ENCODE data around the gene CAMSAP2. TPM values are rescaled to one million over a fixed set of nuclear protein-coding genes. Genes with fewer than 3 reads are reported as not detected.

Gene CAMSAP2
- total and polyA plus RNA-seq, 10 of the 15 experiments (the other 5 are each of a cell fraction or from before 2014, with no cell fraction given): 3.9 to 19.8 (median 8.0) TPM

DNA sequence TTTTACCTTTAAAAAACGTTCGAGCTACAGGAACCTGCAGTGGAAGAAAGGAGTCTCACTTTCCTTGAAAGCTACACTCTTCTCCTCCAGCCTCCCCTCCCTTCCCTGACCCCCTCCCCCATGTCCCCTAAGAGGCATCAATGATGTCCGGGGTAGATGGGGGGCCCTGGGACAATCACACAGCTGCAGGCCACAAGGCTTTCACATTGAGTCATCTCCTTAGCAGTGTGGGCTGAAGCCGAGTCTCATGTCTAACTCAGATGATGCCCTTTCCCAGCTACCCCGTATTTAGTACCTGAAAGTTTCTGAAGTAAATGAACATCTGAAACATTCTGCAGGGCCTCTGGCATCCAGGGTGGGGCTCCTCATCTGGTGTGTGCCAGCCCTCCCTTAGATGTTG, 127.8 kb downstream of the CAMSAP2 start:
- Histone ChIP-seq H3K9ac (ENCODE audit: control insufficient read depth, insufficient read depth, low read length) (no peak overlapping the region), H3K9me3 (replicated peaks; ENCODE audit: control insufficient read depth, insufficient read depth, low read length) (no peaks in the 10 kb centered on the region), H3K4me1 (ENCODE audit: control insufficient read depth, insufficient read depth, low read length) (peaks cover 71% of the 10 kb centered on the region), H3K79me2 (ENCODE audit: control insufficient read depth, insufficient read depth, low read length) (no peaks in the 10 kb centered on the region), H3K4me3 (no peak overlapping the region), H2AFZ (ENCODE audit: control insufficient read depth, low read depth, low read length) (no peak overlapping the region), H4K20me1 (ENCODE audit: control insufficient read depth, insufficient read depth) (no peaks in the 10 kb centered on the region), H3K27me3 (replicated peaks in 1 of 2; ENCODE audit: control insufficient read depth in 2 of 2, insufficient read depth in 2 of 2, low read length in 1 of 2) (no peaks in the 10 kb centered on the region), H3K27ac (ENCODE audit: control insufficient read depth, insufficient read depth) (peak overlapping the region; percentile 71), H3K4me2 (ENCODE audit: control insufficient read depth, insufficient read depth) (peak overlapping the region; percentile 90), H3K36me3 (ENCODE audit: control insufficient read depth in 2 of 2, insufficient read depth in 2 of 2, low read length in 1 of 2) (no peaks in the 10 kb centered on the region)
- intact Hi-C loops (cut with micrococcal nuclease; ENCODE audit: unreplicated experiment): loop anchor here (1.0 to 5.0 kb wide), 5 partner anchors 14 to 242 kb away; no protein-coding TSS in a partner anchor
- no TSS peak for BruUV-seq (replicated peaks)
- FAIRE-seq: peak; percentile 89
- whole genome bisulfite sequencing (ENCODE audit: insufficient coverage, insufficient replicate concordance, low lambda C conversion rate, missing lambda C conversion rate): 1% methylated on average over 5 of the region's 5 CpGs
- in situ Hi-C loops (cut with MboI): no loop called here
- peak; percentile 98 for DNase-seq (ENCODE audit: low read depth, low spot score)
- peak; percentile 74 for ATAC-seq
- POLR2A ChIA-PET: interaction anchor here (0.5 to 4.8 kb wide), 14 partner anchors 9 to 245 kb away, joined by 3 to 62 read pairs (median 4); no protein-coding TSS in a partner anchor
- RAD21 ChIA-PET (ENCODE audit: unreplicated experiment): interaction anchor here (0.8 to 7.2 kb wide), 18 partner anchors 9 to 307 kb away, joined by 3 to 125 read pairs (median 6); no protein-coding TSS in a partner anchor
- CTCF ChIA-PET: interaction anchor here (0.5 to 7.7 kb wide), 10 partner anchors 13 to 244 kb away, joined by 3 to 78 read pairs (median 8); no protein-coding TSS in a partner anchor
- SMC1A ChIA-PET (ENCODE audit: uncharacterized antibody, unreplicated experiment): interaction anchor here (0.6 to 16.6 kb wide), 20 partner anchors 9 to 244 kb away, joined by 3 to 208 read pairs (median 7); partner anchors contain the start of genes INAVA and KIF21B
- peak; percentile 95 for TF ChIP-seq FOXM1 (IDR thresholded peaks at IDR 0.05; ENCODE audit: low read depth, low read length)
- peak; percentile 89; the same call in 1 of the 2 replicates for TF ChIP-seq CREM (IDR thresholded peaks at IDR 0.05; ENCODE audit: low read depth)
- TF ChIP-seq TBL1XR1 (IDR thresholded peaks at IDR 0.05; ENCODE audit: low read depth, low read length): peak; percentile 97
- TF ChIP-seq, protein P1, sequence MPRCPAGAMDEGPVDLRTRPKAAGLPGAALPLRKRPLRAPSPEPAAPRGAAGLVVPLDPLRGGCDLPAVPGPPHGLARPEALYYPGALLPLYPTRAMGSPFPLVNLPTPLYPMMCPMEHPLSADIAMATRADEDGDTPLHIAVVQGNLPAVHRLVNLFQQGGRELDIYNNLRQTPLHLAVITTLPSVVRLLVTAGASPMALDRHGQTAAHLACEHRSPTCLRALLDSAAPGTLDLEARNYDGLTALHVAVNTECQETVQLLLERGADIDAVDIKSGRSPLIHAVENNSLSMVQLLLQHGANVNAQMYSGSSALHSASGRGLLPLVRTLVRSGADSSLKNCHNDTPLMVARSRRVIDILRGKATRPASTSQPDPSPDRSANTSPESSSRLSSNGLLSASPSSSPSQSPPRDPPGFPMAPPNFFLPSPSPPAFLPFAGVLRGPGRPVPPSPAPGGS (IDR thresholded peaks at IDR 0.05; ENCODE audit: borderline replicate concordance, insufficient read depth, low read depth, low read length, poor library complexity, severe bottlenecking): peak; percentile 98
- TF ChIP-seq NBN (IDR thresholded peaks at IDR 0.05): peak; percentile 88
- TF ChIP-seq DPF2 (IDR thresholded peaks at IDR 0.05): peak; percentile 94
- no peak for TF ChIP-seq NR2C2 (IDR thresholded peaks at IDR 0.05; ENCODE audit: borderline replicate concordance, control insufficient read depth, insufficient read length, low read depth)
- TF ChIP-seq MEF2B (IDR thresholded peaks at IDR 0.05; ENCODE audit: partially characterized antibody, poor library complexity, severe bottlenecking): peak; percentile 96
- TF ChIP-seq RAD21 (IDR thresholded peaks at IDR 0.05; ENCODE audit: insufficient read depth, low read depth, low read length): peak; percentile 22; the same call in 1 of the 2 replicates
- no peak; the same call in 1 of the 2 replicates for TF ChIP-seq SMC3 (IDR thresholded peaks at IDR 0.05; ENCODE audit: borderline replicate concordance, low read length)
- TF ChIP-seq BHLHE40 (IDR thresholded peaks at IDR 0.05; ENCODE audit: borderline replicate concordance in 1 of 2, low read depth in 2 of 2, low read length in 1 of 2): peak; percentile 70 to 80; a peak in 2 of 4 replicates
- TF ChIP-seq, protein P2, sequence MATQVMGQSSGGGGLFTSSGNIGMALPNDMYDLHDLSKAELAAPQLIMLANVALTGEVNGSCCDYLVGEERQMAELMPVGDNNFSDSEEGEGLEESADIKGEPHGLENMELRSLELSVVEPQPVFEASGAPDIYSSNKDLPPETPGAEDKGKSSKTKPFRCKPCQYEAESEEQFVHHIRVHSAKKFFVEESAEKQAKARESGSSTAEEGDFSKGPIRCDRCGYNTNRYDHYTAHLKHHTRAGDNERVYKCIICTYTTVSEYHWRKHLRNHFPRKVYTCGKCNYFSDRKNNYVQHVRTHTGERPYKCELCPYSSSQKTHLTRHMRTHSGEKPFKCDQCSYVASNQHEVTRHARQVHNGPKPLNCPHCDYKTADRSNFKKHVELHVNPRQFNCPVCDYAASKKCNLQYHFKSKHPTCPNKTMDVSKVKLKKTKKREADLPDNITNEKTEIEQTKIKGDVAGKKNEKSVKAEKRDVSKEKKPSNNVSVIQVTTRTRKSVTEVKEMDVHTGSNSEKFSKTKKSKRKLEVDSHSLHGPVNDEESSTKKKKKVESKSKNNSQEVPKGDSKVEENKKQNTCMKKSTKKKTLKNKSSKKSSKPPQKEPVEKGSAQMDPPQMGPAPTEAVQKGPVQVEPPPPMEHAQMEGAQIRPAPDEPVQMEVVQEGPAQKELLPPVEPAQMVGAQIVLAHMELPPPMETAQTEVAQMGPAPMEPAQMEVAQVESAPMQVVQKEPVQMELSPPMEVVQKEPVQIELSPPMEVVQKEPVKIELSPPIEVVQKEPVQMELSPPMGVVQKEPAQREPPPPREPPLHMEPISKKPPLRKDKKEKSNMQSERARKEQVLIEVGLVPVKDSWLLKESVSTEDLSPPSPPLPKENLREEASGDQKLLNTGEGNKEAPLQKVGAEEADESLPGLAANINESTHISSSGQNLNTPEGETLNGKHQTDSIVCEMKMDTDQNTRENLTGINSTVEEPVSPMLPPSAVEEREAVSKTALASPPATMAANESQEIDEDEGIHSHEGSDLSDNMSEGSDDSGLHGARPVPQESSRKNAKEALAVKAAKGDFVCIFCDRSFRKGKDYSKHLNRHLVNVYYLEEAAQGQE (IDR thresholded peaks at IDR 0.05; ENCODE audit: low read depth, low read length): peak; percentile 29; the same call in 1 of the 2 replicates
- TF ChIP-seq NRF1 (conservative IDR thresholded peaks at IDR 0.05; ENCODE audit: low read depth, low read length): no peak
- no peak for TF ChIP-seq ASH2L (IDR thresholded peaks at IDR 0.05; ENCODE audit: borderline replicate concordance, low read depth)
- TF ChIP-seq HCFC1 (IDR thresholded peaks at IDR 0.05; ENCODE audit: low read length): no peak
- TF ChIP-seq EED (IDR thresholded peaks at IDR 0.05; ENCODE audit: low read depth): peak; percentile 99
- TF ChIP-seq MTA2 (IDR thresholded peaks at IDR 0.05; ENCODE audit: low read depth): peak; percentile 96
- TF ChIP-seq YY1 (IDR thresholded peaks at IDR 0.05; ENCODE audit: low read depth, low read length): peak; percentile 79
- peak; percentile 93 for TF ChIP-seq PAX5 (IDR thresholded peaks at IDR 0.05; ENCODE audit: borderline replicate concordance, low read depth, low read length)
- TF ChIP-seq RCOR1 (conservative IDR thresholded peaks at IDR 0.05; ENCODE audit: low read depth, low read length): peak; percentile 64; the same call in 1 of the 2 replicates
- TF ChIP-seq TCF12 (IDR thresholded peaks at IDR 0.05; ENCODE audit: low read depth, low read length): peak; percentile 99

Measured in GM12878 (cell line).